Heart left ventricle (tissue), 13 donors: ENCODE data around the gene TMBIM1.

ENCODE experiments used
- POLR2A ChIP-seq, 2 donors: fragments of 450-650 bp; IDR thresholded peaks; one replicate each; pipeline ENCODE4 v1.6.1; 2017; ENCODE audit warnings: antibody characterized with exemption in 2 of 2, mild to moderate bottlenecking in 2 of 2, moderate library complexity in 2 of 2
- TF ChIP-seq, protein P1 (sequence below), 12 donors: fragments of 200-600 bp; sonication (generic) in 4 of 12; IDR thresholded peaks; one replicate each; pipeline versions ENCODE4 v1.5.0 to v1.8.0; 2018 to 2022; ENCODE audit warnings: antibody characterized with exemption in 12 of 12, mild to moderate bottlenecking in 5 of 12
- donor health status: ischemic (EF 13 %, LVEDD 7.1; RV severe dilation, severe dysfunction).
- donor health status: DM: no; HTN: yes; CAD: no.
- donor health status: DM: no; HTN: no; CAD: no.
- donor health status: ischemic (EF 25% LVEDD 6.9; RV normal size, moderate dysfunction).
- donor health status: ischemic (EF 25% LVEDD 5.7; RV mildly dilated, moderate dysfunction).
- donor health status: ischemic (EF 35%, LVEDD 5.7; RV mildly dilated, moderate dysfunction).
- donor health status: nonischemic (EF 11% LVEDD 7.7; RV severe dilation, severe dysfunction).
- donor health status: DM: yes; HTN: yes; CAD: no.
- donor health status: PGD.
- donor health status: ischemic (EF 29% LVEDD 5.4; RV normal size, mild dysfunction).
- donor health status: nonischemic (EF 23%, LVEDD 6.1; RV moderate dilation, normal function).

DNA sequence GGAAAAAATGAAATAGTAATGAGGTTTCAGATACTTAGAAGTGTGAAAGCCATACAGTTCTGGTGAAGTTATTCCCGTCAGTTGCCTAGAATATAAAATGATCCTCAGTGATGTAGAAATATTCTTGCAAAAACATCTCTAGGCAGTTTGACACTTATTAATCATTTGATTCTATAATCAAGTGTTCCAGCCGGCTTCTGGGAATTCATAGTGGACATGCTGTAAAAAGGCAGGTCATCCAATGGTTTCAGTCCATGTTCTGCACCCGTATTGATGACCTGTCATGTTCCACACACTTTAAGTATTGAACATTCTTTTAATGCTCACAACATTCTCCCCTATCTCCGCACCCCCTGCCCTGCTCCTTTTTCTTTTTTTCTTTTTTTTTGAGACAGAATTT lies 55.5 kb downstream of the TMBIM1 start:
- no peak for TF ChIP-seq POLR2A (IDR thresholded peaks at IDR 0.05)
- TF ChIP-seq, protein P1, sequence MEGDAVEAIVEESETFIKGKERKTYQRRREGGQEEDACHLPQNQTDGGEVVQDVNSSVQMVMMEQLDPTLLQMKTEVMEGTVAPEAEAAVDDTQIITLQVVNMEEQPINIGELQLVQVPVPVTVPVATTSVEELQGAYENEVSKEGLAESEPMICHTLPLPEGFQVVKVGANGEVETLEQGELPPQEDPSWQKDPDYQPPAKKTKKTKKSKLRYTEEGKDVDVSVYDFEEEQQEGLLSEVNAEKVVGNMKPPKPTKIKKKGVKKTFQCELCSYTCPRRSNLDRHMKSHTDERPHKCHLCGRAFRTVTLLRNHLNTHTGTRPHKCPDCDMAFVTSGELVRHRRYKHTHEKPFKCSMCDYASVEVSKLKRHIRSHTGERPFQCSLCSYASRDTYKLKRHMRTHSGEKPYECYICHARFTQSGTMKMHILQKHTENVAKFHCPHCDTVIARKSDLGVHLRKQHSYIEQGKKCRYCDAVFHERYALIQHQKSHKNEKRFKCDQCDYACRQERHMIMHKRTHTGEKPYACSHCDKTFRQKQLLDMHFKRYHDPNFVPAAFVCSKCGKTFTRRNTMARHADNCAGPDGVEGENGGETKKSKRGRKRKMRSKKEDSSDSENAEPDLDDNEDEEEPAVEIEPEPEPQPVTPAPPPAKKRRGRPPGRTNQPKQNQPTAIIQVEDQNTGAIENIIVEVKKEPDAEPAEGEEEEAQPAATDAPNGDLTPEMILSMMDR (IDR thresholded peaks at IDR 0.05) = no peak
